ENCODE results near the gene TARS2.

DNA sequence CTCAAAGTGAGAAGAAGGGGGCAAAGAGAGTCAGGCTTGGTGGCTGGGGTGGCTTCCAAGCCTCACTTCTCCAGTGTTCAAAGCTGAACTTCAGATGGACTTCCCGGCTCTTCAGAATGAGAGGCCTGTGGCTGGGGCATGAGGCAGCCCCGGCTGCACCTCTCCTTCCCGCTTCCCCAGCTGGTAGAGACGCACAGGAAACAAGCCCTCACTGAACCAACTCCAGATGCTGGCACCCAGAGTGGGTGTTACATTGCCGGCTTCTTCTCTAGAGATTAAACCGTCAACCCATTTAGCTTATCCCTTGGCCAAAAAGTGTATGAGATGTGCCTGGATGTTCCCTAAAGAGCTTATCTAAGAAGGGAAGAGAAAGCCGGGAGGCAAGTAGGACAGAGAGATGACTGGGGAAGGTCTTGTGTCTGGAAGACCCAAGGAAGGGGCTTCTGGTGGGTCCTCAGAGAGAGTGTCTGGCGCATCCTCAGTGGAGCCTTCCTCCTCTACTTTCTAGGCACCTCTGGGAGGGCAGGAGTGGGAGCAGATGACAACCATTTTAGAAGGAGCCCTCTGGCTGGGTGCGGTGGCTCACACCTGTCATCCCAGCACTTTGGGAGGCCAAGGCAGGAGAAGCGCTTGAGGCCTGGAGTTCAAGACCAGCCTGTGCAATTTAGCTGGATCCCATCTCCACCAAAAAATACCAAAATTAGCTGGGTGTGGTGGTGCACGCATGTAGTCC is 64.0 kb downstream of the TARS2 start:
- TF ChIP-seq CTCF (IDR thresholded peaks at IDR 0.05; ENCODE audit: low read length) = no peak
- TF ChIP-seq EZH2 (optimal IDR thresholded peaks at IDR 0.05; ENCODE audit: low read depth, low read length) = no peak
